Measurements from ENCODE around the gene SLC27A5. TPM values are rescaled to one million over a fixed set of nuclear protein-coding genes. Genes with fewer than 3 reads are reported as not detected.

The SLC27A5 gene
- total and polyA plus RNA-seq, 9 of the 15 experiments (the other 6 are each of a cell fraction or from before 2014, with no cell fraction given): 42.2 to 318 (median 64.7) TPM

DNA sequence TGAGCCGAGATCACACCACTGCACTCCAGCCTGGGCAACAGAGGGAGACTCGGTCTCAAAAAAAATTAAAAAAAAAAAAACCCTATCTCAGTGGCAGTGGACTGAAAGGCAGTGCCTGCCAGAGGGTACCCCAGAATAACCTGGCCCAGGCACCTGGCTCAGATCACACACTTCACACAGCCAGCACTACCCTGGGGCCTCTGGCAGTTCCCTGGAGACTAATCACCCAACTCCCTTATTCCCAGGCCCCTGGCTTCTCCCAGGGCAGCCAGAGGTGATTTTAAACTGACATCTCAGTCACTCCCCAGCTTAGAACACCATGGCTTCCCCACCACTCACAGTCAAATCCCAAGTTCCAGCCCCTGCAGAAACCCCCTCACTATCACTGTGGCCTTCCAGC, 3.5 kb upstream of the SLC27A5 start:
- POLR2A ChIA-PET: interaction anchor here (1.0 kb wide), 1 partner anchor 33 kb away, joined by 4 read pairs; no protein-coding TSS in a partner anchor
- Histone ChIP-seq H3K4me1 (replicated peaks in 1 of 2; ENCODE audit: control insufficient read depth in 2 of 2, insufficient read depth in 2 of 2, low read length in 2 of 2) (peaks cover 8 to 79% of the 10 kb centered on the region in 2 experiments), H4K20me1 (replicated peaks; ENCODE audit: control insufficient read depth, insufficient read depth, low read length) (no peaks in the 10 kb centered on the region), H3K9me1 (ENCODE audit: control insufficient read depth, insufficient read depth, low read length) (peaks cover 5% of the 10 kb centered on the region), H3K27me3 (ENCODE audit: control insufficient read depth in 2 of 2, insufficient read depth in 2 of 2, low read length in 2 of 2) (no peaks in the 10 kb centered on the region), H3K4me2 (ENCODE audit: insufficient read depth, low read length) (no peak overlapping the region), H3K4me3 (no peak overlapping the region), H3K36me3 (ENCODE audit: control insufficient read depth, insufficient read depth, low read length) (peaks cover 31% of the 10 kb centered on the region; the same call in 2 of the 3 replicates), H3K27ac (ENCODE audit: extremely low read depth, low read depth, low read length) (no peak overlapping the region), H3K9ac (ENCODE audit: insufficient read depth in 1 of 2, low read depth in 2 of 2, low read length in 2 of 2) (peak overlapping the region in 1 of 2 experiments; percentile 68; a peak in 1 of 4 replicates), H3K9me3 (replicated peaks; ENCODE audit: control insufficient read depth, insufficient read depth, low read depth, low read length) (no peaks in the 10 kb centered on the region), H2AFZ (ENCODE audit: low read depth, low read length) (no peak overlapping the region), H3K79me2 (ENCODE audit: control insufficient read depth, insufficient read depth, low read length) (peaks cover 51% of the 10 kb centered on the region)
- CTCF ChIA-PET (ENCODE audit: low intra/inter-chr PET ratio): no interaction called here
- FAIRE-seq (no peak), ATAC-seq (no peak), DNase-seq (ENCODE audit: extremely low read depth in 1 of 4, low spot score in 3 of 4) (no peak)
- intact Hi-C loops (cut with micrococcal nuclease): no loop called here
- WGBS (ENCODE audit: insufficient coverage, low coverage, missing lambda C conversion rate): 67% methylated on average over 1 of the region's 2 CpGs
- in situ Hi-C loops (cut with MboI): no loop called here
- BruUV-seq (replicated peaks): TSS peak; percentile 40
- TF ChIP-seq STAG1 (CRISPR knock-in tag; IDR thresholded peaks at IDR 0.05; ENCODE audit: borderline replicate concordance): no peak
- TF ChIP-seq CBX5 (IDR thresholded peaks at IDR 0.05; ENCODE audit: borderline replicate concordance, low read depth): no peak
- no peak for TF ChIP-seq ZNF274 (IDR thresholded peaks at IDR 0.05; ENCODE audit: borderline replicate concordance, low read depth, low read length)
- TF ChIP-seq, protein P1, sequence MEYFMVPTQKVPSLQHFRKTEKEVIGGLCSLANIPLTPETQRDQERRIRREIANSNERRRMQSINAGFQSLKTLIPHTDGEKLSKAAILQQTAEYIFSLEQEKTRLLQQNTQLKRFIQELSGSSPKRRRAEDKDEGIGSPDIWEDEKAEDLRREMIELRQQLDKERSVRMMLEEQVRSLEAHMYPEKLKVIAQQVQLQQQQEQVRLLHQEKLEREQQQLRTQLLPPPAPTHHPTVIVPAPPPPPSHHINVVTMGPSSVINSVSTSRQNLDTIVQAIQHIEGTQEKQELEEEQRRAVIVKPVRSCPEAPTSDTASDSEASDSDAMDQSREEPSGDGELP (CRISPR knock-in tag; IDR thresholded peaks at IDR 0.05; ENCODE audit: borderline replicate concordance): no peak
- TF ChIP-seq, protein P2, sequence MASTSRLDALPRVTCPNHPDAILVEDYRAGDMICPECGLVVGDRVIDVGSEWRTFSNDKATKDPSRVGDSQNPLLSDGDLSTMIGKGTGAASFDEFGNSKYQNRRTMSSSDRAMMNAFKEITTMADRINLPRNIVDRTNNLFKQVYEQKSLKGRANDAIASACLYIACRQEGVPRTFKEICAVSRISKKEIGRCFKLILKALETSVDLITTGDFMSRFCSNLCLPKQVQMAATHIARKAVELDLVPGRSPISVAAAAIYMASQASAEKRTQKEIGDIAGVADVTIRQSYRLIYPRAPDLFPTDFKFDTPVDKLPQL (IDR thresholded peaks at IDR 0.05; ENCODE audit: extremely low read depth, insufficient read length): no peak
- no peak for TF ChIP-seq HNRNPLL (IDR thresholded peaks at IDR 0.05; ENCODE audit: low read depth, low read length, poor library complexity, severe bottlenecking)
- TF ChIP-seq GATAD2A (IDR thresholded peaks at IDR 0.05): no peak
- no peak for TF ChIP-seq SMC3 (conservative IDR thresholded peaks at IDR 0.05; ENCODE audit: insufficient read depth, low read depth, low read length)
- TF ChIP-seq ILF3 (IDR thresholded peaks at IDR 0.05; ENCODE audit: borderline replicate concordance): no peak
- no peak for TF ChIP-seq GABPA (tag; conservative IDR thresholded peaks at IDR 0.05; ENCODE audit: low read depth)
- TF ChIP-seq CTBP1 (IDR thresholded peaks at IDR 0.05; ENCODE audit: borderline replicate concordance): no peak
- TF ChIP-seq, protein P3, sequence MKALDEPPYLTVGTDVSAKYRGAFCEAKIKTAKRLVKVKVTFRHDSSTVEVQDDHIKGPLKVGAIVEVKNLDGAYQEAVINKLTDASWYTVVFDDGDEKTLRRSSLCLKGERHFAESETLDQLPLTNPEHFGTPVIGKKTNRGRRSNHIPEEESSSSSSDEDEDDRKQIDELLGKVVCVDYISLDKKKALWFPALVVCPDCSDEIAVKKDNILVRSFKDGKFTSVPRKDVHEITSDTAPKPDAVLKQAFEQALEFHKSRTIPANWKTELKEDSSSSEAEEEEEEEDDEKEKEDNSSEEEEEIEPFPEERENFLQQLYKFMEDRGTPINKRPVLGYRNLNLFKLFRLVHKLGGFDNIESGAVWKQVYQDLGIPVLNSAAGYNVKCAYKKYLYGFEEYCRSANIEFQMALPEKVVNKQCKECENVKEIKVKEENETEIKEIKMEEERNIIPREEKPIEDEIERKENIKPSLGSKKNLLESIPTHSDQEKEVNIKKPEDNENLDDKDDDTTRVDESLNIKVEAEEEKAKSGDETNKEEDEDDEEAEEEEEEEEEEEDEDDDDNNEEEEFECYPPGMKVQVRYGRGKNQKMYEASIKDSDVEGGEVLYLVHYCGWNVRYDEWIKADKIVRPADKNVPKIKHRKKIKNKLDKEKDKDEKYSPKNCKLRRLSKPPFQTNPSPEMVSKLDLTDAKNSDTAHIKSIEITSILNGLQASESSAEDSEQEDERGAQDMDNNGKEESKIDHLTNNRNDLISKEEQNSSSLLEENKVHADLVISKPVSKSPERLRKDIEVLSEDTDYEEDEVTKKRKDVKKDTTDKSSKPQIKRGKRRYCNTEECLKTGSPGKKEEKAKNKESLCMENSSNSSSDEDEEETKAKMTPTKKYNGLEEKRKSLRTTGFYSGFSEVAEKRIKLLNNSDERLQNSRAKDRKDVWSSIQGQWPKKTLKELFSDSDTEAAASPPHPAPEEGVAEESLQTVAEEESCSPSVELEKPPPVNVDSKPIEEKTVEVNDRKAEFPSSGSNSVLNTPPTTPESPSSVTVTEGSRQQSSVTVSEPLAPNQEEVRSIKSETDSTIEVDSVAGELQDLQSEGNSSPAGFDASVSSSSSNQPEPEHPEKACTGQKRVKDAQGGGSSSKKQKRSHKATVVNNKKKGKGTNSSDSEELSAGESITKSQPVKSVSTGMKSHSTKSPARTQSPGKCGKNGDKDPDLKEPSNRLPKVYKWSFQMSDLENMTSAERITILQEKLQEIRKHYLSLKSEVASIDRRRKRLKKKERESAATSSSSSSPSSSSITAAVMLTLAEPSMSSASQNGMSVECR (CRISPR knock-in tag; IDR thresholded peaks at IDR 0.05): no peak
- TF ChIP-seq ERF (CRISPR knock-in tag; IDR thresholded peaks at IDR 0.05): no peak
- TF ChIP-seq, protein P4, sequence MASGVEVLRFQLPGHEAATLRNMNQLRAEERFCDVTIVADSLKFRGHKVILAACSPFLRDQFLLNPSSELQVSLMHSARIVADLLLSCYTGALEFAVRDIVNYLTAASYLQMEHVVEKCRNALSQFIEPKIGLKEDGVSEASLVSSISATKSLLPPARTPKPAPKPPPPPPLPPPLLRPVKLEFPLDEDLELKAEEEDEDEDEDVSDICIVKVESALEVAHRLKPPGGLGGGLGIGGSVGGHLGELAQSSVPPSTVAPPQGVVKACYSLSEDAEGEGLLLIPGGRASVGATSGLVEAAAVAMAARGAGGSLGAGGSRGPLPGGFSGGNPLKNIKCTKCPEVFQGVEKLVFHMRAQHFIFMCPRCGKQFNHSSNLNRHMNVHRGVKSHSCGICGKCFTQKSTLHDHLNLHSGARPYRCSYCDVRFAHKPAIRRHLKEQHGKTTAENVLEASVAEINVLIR (CRISPR knock-in tag; IDR thresholded peaks at IDR 0.05): no peak
- no peak for TF ChIP-seq ZNF699 (CRISPR knock-in tag; IDR thresholded peaks at IDR 0.05; ENCODE audit: insufficient replicate concordance)
- no peak for TF ChIP-seq TAL1 (IDR thresholded peaks at IDR 0.05)
- no peak for TF ChIP-seq SETDB1 (IDR thresholded peaks at IDR 0.05; ENCODE audit: low read length)

Measured in K562 (cell line).